Measurements from ENCODE around the gene MRPL2. TPM values are rescaled to one million over a fixed set of nuclear protein-coding genes. Genes with fewer than 3 reads are reported as not detected.
A peak's percentile ranks its signal among the peaks of the same experiment; 100 is the strongest.

The MRPL2 gene
- total and polyA plus RNA-seq, 4 donors: 19.6 to 73.9 (median 44.7) TPM

DNA sequence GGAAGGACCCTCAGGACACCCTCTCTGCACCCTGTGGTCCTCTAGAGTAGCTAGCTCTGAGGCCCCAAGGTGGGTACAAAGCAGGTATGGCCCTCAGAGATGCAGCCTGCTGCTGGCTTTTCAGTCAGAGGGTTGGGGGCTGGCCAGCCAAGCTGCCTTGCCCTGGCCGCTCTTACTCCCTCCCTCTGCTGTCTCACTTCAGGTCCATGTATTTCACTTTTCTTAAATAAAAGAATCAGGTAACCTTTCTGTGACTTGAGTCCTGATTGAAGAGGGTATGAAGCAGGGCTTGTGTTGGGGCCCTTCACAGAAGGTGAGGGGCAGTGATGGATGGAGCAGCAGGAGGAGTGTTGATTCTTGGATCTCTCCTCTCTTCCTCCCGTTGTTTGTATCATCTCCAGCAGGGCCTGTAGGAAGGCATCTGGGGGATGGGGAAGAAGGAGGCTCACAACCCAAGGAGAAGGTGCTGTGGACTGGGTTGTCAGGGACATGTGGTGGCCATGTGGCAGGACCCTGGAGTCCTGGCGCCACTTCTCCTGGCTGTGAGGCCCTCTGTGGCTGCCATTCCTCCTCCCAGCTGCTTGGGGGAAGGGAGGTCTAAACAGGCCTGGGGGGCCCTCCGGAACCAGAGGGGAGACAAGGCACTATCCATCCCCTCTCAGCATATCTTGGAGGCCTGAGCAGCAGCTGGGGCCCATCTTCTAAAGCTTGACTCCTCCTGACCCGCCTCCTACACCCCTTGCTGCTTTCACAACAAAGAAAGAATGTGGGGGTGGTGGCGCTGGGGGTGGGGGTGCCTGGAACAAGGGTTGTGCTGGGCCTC lies 15.8 kb upstream of the MRPL2 start:
- no peak overlapping the region for H3K4me3 ChIP-seq (ENCODE audit: low read depth in 1 of 3, low read length in 3 of 3)

GRCh38 chr6:43070028-43070632 lies 10.9 kb upstream of the MRPL2 start:
- H3K27ac ChIP-seq (ENCODE audit: low read depth in 1 of 2, low read length in 2 of 2): no peak overlapping the region
- no peaks in the 10 kb centered on the region for H3K27me3 ChIP-seq (ENCODE audit: control insufficient read depth in 4 of 4, insufficient read depth in 4 of 4, low read length in 3 of 4)
- peaks cover 13 to 56% (median 53%) of the 10 kb centered on the region in 4 donors for H3K36me3 ChIP-seq (ENCODE audit: control insufficient read depth in 4 of 4, insufficient read depth in 3 of 4, low read depth in 1 of 4, low read length in 3 of 4)
- H3K4me1 ChIP-seq (ENCODE audit: control insufficient read depth in 4 of 4, insufficient read depth in 4 of 4, low read length in 3 of 4): peaks cover 0 to 4% (median under 1%) of the 10 kb centered on the region in 4 donors
- peak; percentile 6 for TF ChIP-seq CTCF (IDR thresholded peaks at IDR 0.05; ENCODE audit: low read depth, low read length, missing input control)
- no peak for TF ChIP-seq FOXA1 (IDR thresholded peaks at IDR 0.05)
- no peak for TF ChIP-seq MAX (IDR thresholded peaks at IDR 0.05)
- TF ChIP-seq RXRA (IDR thresholded peaks at IDR 0.05): no peak
- peak; percentile 62 to 65 for TF ChIP-seq RAD21 (IDR thresholded peaks at IDR 0.05)
- no peak for TF ChIP-seq HNF4A (conservative IDR thresholded peaks at IDR 0.05)
- DNase-seq (ENCODE audit: low spot score): no peak
- no peak overlapping the region for H3K4me3 ChIP-seq (ENCODE audit: low read depth in 1 of 3, low read length in 3 of 3)
- no peak overlapping the region for H3K9ac ChIP-seq (ENCODE audit: low read depth in 1 of 2, low read length in 2 of 2)
- WGBS: 71% methylated on average over 6 of the region's 6 CpGs
- H3K9me3 ChIP-seq (ENCODE audit: control insufficient read depth in 4 of 4, low read length in 3 of 4): no peaks in the 10 kb centered on the region

More for the DNA sequence above, 15.8 kb upstream of the MRPL2 start:
- H3K36me3 ChIP-seq (ENCODE audit: control insufficient read depth in 4 of 4, insufficient read depth in 3 of 4, low read depth in 1 of 4, low read length in 3 of 4): peaks cover 8 to 37% (median 36%) of the 10 kb centered on the region in 4 donors
- H3K9me3 ChIP-seq (ENCODE audit: control insufficient read depth in 4 of 4, low read length in 3 of 4): no peaks in the 10 kb centered on the region
- 81% methylated on average over 6 of the region's 6 CpGs for WGBS
- H3K4me1 ChIP-seq (ENCODE audit: control insufficient read depth in 4 of 4, insufficient read depth in 4 of 4, low read length in 3 of 4): peaks cover 4 to 16% (median 7%) of the 10 kb centered on the region in 4 donors
- no peak overlapping the region for H3K9ac ChIP-seq (ENCODE audit: low read depth in 1 of 2, low read length in 2 of 2)
- H3K27me3 ChIP-seq (ENCODE audit: control insufficient read depth in 4 of 4, insufficient read depth in 4 of 4, low read length in 3 of 4): no peaks in the 10 kb centered on the region
- no peak for TF ChIP-seq MAX (IDR thresholded peaks at IDR 0.05)
- no peak overlapping the region for H3K27ac ChIP-seq (ENCODE audit: low read depth in 1 of 2, low read length in 2 of 2)
- DNase-seq (ENCODE audit: low spot score): no peak

- TF ChIP-seq CTCF (IDR thresholded peaks at IDR 0.05; ENCODE audit: low read depth, low read length, missing input control): no peak
- no peak for TF ChIP-seq GABPA (IDR thresholded peaks at IDR 0.05 in 1 of 2, conservative IDR thresholded peaks at IDR 0.05 in 1 of 2)
- TF ChIP-seq FOXA2 (IDR thresholded peaks at IDR 0.05): no peak
- TF ChIP-seq, protein P1, sequence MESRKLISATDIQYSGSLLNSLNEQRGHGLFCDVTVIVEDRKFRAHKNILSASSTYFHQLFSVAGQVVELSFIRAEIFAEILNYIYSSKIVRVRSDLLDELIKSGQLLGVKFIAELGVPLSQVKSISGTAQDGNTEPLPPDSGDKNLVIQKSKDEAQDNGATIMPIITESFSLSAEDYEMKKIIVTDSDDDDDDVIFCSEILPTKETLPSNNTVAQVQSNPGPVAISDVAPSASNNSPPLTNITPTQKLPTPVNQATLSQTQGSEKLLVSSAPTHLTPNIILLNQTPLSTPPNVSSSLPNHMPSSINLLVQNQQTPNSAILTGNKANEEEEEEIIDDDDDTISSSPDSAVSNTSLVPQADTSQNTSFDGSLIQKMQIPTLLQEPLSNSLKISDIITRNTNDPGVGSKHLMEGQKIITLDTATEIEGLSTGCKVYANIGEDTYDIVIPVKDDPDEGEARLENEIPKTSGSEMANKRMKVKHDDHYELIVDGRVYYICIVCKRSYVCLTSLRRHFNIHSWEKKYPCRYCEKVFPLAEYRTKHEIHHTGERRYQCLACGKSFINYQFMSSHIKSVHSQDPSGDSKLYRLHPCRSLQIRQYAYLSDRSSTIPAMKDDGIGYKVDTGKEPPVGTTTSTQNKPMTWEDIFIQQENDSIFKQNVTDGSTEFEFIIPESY (IDR thresholded peaks at IDR 0.05): no peak
- no peak for TF ChIP-seq MAX (IDR thresholded peaks at IDR 0.05)
- no peak for TF ChIP-seq RXRA (IDR thresholded peaks at IDR 0.05)
- TF ChIP-seq EGR1 (IDR thresholded peaks at IDR 0.05; ENCODE audit: low read depth in 2 of 2): no peak
- no peak for TF ChIP-seq TAF1 (conservative IDR thresholded peaks at IDR 0.05)
- no peak for TF ChIP-seq HNF4A (conservative IDR thresholded peaks at IDR 0.05)
- WGBS: 93% methylated on average over 12 of the region's 12 CpGs
- Histone ChIP-seq H3K4me3 (ENCODE audit: low read depth in 1 of 3, low read length in 3 of 3) (no peak overlapping the region), H3K36me3 (ENCODE audit: control insufficient read depth in 4 of 4, insufficient read depth in 3 of 4, low read depth in 1 of 4, low read length in 3 of 4) (peaks cover 7 to 30% (median 27%) of the 10 kb centered on the region in 4 donors), H3K9me3 (ENCODE audit: control insufficient read depth in 4 of 4, low read length in 3 of 4) (no peaks in the 10 kb centered on the region), H3K9ac (ENCODE audit: low read depth in 1 of 2, low read length in 2 of 2) (no peak overlapping the region), H3K27ac (ENCODE audit: low read depth in 1 of 2, low read length in 2 of 2) (no peak overlapping the region), H3K27me3 (ENCODE audit: control insufficient read depth in 4 of 4, insufficient read depth in 4 of 4, low read length in 3 of 4) (no peaks in the 10 kb centered on the region), H3K4me1 (ENCODE audit: control insufficient read depth in 4 of 4, insufficient read depth in 4 of 4, low read length in 3 of 4) (peaks cover 0 to 39% (median 30%) of the 10 kb centered on the region in 4 donors)
- DNase-seq (ENCODE audit: low spot score): no peak
Observed at GRCh38 chr6:43062818-43063217, 3.6 kb upstream of the MRPL2 start.

All from liver (tissue), 9 donors.